Gastrocnemius medialis (tissue), 4 donors: ENCODE results near the gene HOXA9.

Experiments
- CTCF ChIP-seq, 5 experiments: fragments of 450-650 bp in 3 of 5; fragments of 200-600 bp in 2 of 5; sonication (generic) in 2 of 5; IDR thresholded peaks in 4 of 5; conservative IDR thresholded peaks in 1 of 5; 1 replicate in 4 of 5; 2 replicates in 1 of 5; pipeline ENCODE4 v1.5.1; 2016 to 2019; ENCODE audit warnings: antibody characterized with exemption in 5 of 5, mild to moderate bottlenecking in 3 of 5, moderate library complexity in 3 of 5
- POLR2A ChIP-seq, 2 donors: fragments of 450-650 bp; IDR thresholded peaks; one replicate each; pipeline ENCODE4 v1.6.1; 2017; ENCODE audit warnings: antibody characterized with exemption in 2 of 2, mild to moderate bottlenecking in 2 of 2, moderate library complexity in 2 of 2

- TF ChIP-seq POLR2A (IDR thresholded peaks at IDR 0.05) (no peak), CTCF (IDR thresholded peaks at IDR 0.05 in 4 of 5, conservative IDR thresholded peaks at IDR 0.05 in 1 of 5) (no peak)
These were observed 11.8 kb downstream of the HOXA9 start for GRCh38 chr7:27153526-27153925.
